T-helper 2 cell treated with Interferon-gamma antibody and Interleukin-4, amounts not matched to agents 5 μg/mL and 100 μg/mL, for 36 hours (primary cell): ENCODE data around the gene PSORS1C1.
A peak's percentile ranks its signal among the peaks of the same experiment; 100 is the strongest.

Experiments used
- DNase-seq: peaks from one replicate; pipeline ENCODE4 v3.0.0; 2021; ENCODE audit warnings: low spot score
- H3K27ac Mint-ChIP-seq: one replicate; pipeline ENCODE4 v1.8.0; 2021; ENCODE audit warnings: mild to moderate bottlenecking, mixed read lengths
- H3K27me3 Mint-ChIP-seq: one replicate; pipeline ENCODE4 v1.8.0; 2021; ENCODE audit warnings: low read depth, mixed read lengths
- H3K36me3 Mint-ChIP-seq: one replicate; pipeline ENCODE4 v1.8.0; 2021; ENCODE audit warnings: low read depth, mixed read lengths
- H3K4me1 Mint-ChIP-seq: one replicate; pipeline ENCODE4 v1.8.0; 2021; ENCODE audit warnings: low read depth, mixed read lengths
- H3K4me3 Mint-ChIP-seq: one replicate; pipeline ENCODE4 v1.8.0; 2022; ENCODE audit warnings: mild to moderate bottlenecking, moderate library complexity, mixed read lengths
- H3K9me3 Mint-ChIP-seq: one replicate; pipeline ENCODE4 v1.8.0; 2021; ENCODE audit warnings: mixed read lengths

The PSORS1C1 gene

DNA sequence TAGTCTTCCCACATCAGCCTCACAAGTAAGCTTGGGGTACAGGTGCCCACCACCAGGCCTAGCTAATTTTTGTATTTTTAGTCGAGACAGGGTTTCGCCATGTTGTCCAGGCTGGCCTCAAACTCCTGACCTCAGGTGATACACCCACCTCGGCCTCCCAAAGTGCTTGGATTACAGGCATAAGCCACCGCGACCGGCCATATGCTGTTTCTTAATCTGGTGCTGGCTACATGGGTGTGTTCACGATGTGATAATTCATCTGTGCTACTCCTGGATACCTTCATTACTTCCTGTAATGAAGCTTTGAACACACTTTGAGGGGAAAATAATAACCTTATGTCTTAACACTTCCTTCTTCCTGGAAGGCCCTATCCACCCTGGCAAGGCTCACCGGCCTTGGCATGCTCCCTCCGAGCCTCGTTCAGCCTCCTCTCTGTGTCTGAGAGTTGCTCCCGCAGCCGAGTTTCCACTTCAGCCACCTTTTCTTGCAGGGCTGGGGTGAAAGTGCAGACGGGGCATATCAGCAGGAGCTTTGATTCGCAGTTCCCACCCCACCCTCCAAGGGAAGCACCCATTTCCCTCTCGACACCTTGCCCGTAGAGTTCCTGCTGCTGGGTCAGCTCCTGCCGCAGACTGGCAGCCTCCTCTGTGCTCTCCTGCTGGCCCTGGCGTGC is 29.8 kb downstream of the PSORS1C1 start:
- Mint-ChIP-seq H3K9me3 (no peaks in the 10 kb centered on the region), H3K27ac (no peak overlapping the region), H3K4me3 (no peak overlapping the region), H3K4me1 (no peaks in the 10 kb centered on the region), H3K36me3 (peaks cover 13% of the 10 kb centered on the region), H3K27me3 (no peaks in the 10 kb centered on the region)
- no peak for DNase-seq

DNA sequence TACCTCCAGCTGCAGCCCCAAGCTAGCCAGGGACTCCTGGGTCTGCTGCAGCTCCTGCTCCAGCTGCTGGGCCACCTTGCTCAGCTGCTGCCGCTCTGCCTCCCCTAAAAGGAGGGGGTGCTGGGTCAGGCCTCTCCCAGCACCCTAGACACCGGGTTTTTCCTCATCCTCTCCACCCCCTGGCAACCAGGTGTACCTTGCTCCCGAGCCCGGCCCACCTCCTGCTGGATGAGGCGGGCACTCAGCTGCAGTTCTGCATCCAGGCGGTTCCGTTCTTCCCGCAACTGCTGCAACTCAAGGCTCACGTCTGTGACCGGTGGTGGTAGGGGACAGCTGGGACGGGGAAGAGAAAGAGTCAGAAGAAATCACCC is 30.4 kb downstream of the PSORS1C1 start:
- Mint-ChIP-seq H3K4me1 (no peaks in the 10 kb centered on the region), H3K36me3 (peaks cover 15% of the 10 kb centered on the region), H3K9me3 (no peaks in the 10 kb centered on the region), H3K27me3 (no peaks in the 10 kb centered on the region), H3K27ac (no peak overlapping the region), H3K4me3 (no peak overlapping the region)
- DNase-seq: no peak

DNA sequence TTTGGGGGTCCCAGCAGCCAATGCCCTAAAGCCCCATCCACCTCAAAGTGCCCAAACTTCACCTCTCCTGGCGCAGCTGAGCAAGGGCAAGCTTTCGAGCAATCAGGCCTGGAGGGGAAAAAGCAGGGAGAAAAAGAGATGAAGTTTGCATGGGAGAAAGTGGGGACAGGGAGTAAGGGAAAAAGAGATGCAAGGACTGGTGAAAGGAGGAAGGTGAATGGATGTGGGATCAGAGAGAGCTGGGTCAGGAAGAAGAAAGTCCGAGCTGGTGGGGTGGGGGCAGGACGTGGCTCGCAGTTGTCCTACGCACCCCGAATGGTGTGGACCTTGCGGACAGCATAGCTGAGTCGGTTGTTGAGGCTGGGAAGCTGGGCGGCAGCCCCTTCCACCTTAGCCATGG is 30.8 kb downstream of the PSORS1C1 start:
- no peak for DNase-seq
- Mint-ChIP-seq H3K4me3 (no peak overlapping the region), H3K9me3 (no peaks in the 10 kb centered on the region), H3K4me1 (no peaks in the 10 kb centered on the region), H3K27ac (no peak overlapping the region), H3K36me3 (peaks cover 15% of the 10 kb centered on the region), H3K27me3 (no peaks in the 10 kb centered on the region)

DNA sequence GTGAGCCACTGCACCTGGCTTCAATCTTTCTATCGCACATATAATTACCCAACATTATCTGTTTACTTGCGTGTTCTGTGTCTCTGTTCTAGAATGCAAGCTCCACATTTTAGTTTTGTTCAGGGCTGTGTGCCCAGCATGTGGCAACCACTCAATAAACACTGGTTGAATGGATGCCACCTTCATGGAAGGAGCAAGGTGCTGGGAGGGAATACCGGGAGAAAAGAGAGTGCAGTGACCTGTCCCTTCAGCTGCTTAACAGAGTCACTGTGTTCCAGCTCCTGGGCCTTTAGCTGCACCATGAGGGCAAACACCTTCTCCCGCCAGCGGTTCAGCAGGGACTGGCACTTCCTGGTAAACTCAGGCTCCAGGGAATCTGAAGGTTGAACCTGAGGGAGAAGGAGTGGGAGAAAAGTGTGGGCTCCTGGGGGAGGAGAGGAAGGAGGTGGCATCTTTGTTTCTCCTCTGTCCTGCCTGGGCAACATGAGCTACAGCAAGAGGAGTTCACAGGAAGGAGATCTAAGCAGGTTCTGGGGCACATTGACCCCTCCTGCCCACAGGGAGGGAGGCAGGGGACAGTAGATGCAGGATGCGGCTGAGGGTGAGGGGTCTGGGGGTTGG is 35.3 kb downstream of the PSORS1C1 start:
- Mint-ChIP-seq H3K4me3 (no peak overlapping the region), H3K9me3 (no peaks in the 10 kb centered on the region), H3K4me1 (peaks cover 1% of the 10 kb centered on the region), H3K27me3 (no peaks in the 10 kb centered on the region), H3K27ac (no peak overlapping the region), H3K36me3 (peaks cover 14% of the 10 kb centered on the region)
- no peak for DNase-seq

DNA sequence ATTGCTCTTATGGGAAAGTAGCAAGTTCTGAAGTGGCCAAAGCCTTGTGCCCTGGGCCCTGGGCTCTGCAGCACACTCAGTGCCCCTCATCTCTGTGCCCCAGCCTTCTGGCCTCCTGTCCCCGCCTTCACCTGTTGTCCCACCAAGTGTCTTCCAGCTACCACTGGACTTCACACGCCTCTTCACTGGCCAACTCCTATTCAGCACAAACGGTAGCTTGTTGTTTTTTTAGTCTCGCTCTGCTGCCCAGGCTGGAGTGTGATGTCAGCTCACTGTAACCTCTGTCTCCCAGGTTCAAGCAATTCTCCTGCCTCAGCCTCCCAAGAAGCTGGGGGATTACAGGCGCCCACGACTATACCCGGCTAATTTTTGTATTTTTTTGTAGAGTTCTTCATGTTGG is 38.2 kb downstream of the PSORS1C1 start:
- H3K36me3 Mint-ChIP-seq: peaks cover 11% of the 10 kb centered on the region
- no peak for DNase-seq
- H3K27me3 Mint-ChIP-seq: no peaks in the 10 kb centered on the region
- peaks cover 11% of the 10 kb centered on the region for H3K4me1 Mint-ChIP-seq
- H3K4me3 Mint-ChIP-seq: no peak overlapping the region
- H3K27ac Mint-ChIP-seq: peak overlapping the region; percentile 41
- H3K9me3 Mint-ChIP-seq: no peaks in the 10 kb centered on the region

DNA sequence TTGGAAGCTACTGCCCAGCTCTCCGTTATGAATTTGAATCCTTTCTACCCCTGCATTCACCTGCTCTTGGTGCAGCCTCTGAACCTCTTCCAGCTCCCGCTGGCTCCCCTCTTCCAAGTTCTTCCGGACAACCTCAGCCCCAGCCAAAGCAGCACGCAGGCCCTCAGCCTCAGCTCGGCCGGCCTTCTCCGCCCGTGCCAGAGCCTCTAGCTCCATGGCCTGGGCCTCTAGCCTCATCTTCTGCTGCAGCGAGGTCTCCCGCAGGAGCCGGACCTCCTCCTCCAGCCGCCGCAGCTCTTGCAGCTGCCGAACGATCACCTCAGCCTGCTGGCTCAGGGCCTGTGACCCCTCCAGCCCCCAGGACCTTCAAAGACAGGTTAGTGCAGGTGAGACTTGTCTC is 39.8 kb downstream of the PSORS1C1 start:
- no peak overlapping the region for H3K27ac Mint-ChIP-seq
- peaks cover 14% of the 10 kb centered on the region for H3K36me3 Mint-ChIP-seq
- no peaks in the 10 kb centered on the region for H3K27me3 Mint-ChIP-seq
- peaks cover 12% of the 10 kb centered on the region for H3K4me1 Mint-ChIP-seq
- H3K4me3 Mint-ChIP-seq: no peak overlapping the region
- H3K9me3 Mint-ChIP-seq: no peaks in the 10 kb centered on the region
- no peak for DNase-seq

DNA sequence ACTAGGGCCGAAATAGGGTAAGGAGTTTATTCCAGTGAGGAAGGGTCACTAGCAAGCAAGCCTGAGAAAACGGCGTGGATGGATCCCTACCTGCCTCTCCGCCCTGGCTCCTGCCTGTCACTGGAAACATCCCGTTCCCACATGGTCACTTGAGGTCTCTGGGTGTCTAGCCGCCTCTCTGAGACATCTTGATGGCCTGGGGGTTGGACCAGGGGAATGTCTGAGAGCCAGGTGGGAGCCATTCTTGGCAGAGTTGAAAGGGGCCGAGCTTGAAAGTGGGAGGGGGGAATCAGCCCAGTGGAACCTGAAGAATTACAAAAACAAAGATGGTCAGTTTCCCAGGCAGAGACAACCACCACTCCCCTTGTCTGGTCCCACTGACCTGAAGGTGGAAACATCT is 42.0 kb downstream of the PSORS1C1 start:
- Mint-ChIP-seq H3K36me3 (peaks cover 31% of the 10 kb centered on the region), H3K27ac (no peak overlapping the region), H3K9me3 (no peaks in the 10 kb centered on the region), H3K4me1 (peaks cover 24% of the 10 kb centered on the region), H3K4me3 (no peak overlapping the region), H3K27me3 (no peaks in the 10 kb centered on the region)
- no peak for DNase-seq

DNA sequence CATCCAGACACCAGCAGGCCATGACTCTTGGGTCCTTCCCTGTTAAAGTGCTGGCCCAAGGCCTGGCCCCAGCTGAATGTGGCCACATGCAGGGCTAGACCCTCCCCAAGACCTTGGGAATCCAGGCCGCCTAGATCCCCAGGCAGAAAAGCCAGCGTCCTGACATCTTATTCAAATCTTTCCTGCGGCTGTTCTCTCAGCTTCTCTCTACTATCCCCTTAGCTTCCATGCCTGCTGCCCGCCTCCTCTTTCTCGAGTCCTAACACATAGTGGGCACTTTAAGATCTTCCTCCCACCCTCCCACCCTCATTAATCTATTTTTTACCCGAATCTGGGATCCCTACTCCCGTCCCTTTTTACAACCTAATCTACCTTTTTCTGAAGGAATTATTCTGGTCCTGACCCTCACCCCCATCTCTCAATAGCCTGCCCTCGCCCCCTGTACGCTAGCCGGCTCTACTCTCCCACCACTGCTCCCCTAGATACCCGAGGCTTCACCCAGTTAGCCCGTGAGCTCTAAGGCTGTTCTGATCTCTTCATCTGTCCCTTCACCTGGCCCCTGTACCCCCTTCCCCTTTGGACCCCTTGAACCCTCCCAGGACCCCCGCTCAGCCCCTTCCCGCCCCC is 43.0 kb downstream of the PSORS1C1 start, which contains the start of gene CCHCR1:
Gene CCHCR1 (minus strand): TSS at position 290 of the 627 bp plus-strand sequence. CDS start 202 bp downstream, at position 88.
- Mint-ChIP-seq H3K4me3 (peak within 1 kb of the TSS; percentile 93), H3K27me3 (no peaks in the 10 kb centered on the region), H3K27ac (peak within 1 kb of the TSS; percentile 79), H3K36me3 (peaks cover 40% of the 10 kb centered on the region), H3K4me1 (peaks cover 28% of the 10 kb centered on the region), H3K9me3 (no peaks in the 10 kb centered on the region)
- no peak for DNase-seq

DNA sequence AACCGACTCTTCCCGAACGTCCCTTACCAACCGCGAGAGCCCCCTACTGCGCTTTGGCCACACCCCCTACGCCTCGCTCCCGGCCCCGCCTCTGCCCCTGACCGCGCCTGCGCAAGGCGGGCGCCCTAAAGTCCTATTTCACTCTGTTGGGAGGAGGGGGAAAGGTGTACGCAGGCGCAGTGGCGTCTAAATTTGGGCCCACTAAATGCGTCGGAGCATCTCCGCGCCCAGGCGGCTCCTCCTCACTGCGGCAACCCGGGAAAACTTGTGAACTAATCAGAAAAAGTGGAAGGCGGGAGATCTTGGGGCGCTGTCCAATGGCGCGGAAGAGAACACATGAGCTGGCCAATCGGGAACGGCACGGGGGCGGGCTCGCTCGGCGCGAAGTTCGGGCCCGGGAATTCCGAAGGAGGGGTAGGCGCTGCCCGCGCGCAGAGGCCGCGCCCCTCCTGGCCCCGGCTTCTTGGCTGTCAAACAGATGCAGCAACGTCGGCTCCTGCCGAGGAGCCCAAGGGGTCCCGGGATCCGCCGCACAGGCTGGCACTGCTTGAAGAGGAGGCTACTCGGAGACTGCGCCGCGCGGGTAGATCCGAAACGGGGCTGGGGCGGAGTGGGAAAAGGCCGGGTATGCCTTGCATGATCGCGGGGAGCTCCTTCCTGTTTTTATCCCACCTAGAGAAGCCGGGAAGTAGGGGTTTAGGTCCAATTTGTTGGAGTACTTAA is 43.7 kb downstream of the PSORS1C1 start, which contains the start of gene TCF19:
Gene TCF19 (plus strand): TSS at position 450 of the 723 bp plus-strand sequence. CDS start 881 bp downstream, outside the sequence.
- Mint-ChIP-seq H3K36me3 (peaks cover 44% of the 10 kb centered on the region), H3K4me3 (peak within 1 kb of the TSS; percentile 93), H3K9me3 (no peaks in the 10 kb centered on the region), H3K4me1 (peaks cover 28% of the 10 kb centered on the region), H3K27ac (peak within 1 kb of the TSS; percentile 79), H3K27me3 (no peaks in the 10 kb centered on the region)
- DNase-seq: peak; percentile 99

DNA sequence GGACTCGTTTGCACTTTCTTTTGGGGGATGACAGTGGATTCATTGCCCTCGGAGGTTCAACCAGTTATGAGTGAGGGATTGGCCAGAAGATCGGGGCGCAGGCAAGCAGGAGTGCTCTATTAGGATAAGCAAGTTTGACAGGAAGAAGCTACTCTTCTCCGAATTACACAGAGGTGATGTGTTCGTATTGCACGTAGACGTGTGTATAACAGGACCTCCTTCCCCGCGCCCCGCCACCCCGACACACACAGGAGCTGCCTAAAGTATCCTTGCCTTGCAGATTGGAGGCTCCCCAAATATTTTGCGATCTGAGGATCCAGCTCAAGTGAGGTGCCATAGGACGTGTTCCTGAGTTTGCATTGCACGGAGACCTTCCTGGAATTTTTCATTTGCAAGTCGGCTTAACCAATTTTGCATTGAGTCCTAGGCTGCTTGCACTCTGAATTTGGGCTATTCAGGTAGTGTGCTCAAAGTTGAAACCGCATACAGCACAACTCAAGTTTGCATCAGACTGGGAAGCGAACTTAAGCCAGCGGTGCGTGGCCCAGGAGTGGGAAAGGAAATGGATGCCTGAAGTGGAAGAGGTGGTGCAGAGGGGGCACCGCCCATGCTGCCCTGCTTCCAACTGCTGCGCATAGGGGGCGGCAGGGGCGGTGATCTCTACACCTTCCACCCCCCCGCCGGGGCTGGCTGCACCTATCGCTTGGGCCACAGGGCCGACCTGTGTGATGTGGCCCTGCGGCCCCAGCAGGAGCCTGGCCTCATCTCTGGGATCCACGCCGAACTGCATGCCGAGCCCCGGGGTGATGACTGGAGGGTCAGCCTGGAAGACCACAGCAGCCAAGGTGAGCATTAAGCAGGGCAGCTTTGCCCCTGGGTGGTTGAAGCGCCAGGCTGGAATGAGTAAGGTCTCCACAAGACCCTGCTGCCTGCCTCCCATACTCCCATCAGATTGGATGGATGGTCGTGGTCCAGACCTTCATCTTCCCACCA is 44.6 kb downstream of the PSORS1C1 start:
- Mint-ChIP-seq H3K4me1 (peaks cover 28% of the 10 kb centered on the region), H3K27ac (peak overlapping the region; percentile 79), H3K9me3 (no peaks in the 10 kb centered on the region), H3K36me3 (peaks cover 47% of the 10 kb centered on the region), H3K4me3 (peak overlapping the region; percentile 93), H3K27me3 (no peaks in the 10 kb centered on the region)
- DNase-seq: peak; percentile 15

DNA sequence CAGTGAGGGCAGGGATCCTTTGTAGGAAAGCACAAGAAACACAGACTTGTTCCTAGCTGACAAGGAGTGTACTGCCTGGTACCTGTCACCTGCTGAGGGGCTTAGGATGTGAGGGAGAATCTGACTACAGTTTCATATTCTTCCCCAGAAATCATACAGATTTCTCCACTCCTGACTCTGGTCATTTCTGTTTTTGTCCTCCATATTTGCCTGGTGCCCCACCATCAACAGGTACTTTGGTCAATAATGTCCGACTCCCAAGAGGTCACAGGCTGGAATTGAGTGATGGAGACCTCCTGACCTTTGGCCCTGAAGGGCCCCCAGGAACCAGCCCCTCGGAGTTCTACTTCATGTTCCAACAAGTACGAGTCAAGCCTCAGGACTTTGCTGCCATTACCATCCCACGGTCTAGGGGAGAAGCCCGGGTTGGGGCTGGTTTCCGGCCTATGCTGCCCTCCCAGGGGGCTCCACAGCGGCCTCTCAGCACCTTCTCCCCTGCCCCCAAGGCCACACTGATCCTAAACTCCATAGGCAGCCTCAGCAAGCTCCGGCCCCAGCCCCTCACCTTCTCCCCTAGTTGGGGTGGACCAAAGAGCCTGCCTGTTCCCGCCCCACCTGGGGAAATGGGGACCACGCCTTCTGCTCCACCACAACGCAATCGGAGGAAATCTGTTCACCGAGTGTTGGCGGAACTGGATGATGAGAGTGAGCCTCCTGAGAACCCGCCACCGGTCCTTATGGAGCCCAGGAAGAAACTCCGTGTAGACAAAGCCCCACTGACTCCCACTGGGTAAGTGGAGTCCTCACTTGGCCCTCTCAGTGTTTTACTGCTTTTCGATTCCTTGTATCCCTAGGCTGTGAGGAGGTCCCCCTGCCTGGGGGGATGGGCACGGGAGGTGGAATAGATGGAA is 46.9 kb downstream of the PSORS1C1 start:
- Mint-ChIP-seq H3K36me3 (peaks cover 43% of the 10 kb centered on the region), H3K27me3 (no peaks in the 10 kb centered on the region), H3K4me3 (peak overlapping the region; percentile 34), H3K27ac (no peak overlapping the region), H3K4me1 (peaks cover 25% of the 10 kb centered on the region), H3K9me3 (no peaks in the 10 kb centered on the region)
- no peak for DNase-seq

DNA sequence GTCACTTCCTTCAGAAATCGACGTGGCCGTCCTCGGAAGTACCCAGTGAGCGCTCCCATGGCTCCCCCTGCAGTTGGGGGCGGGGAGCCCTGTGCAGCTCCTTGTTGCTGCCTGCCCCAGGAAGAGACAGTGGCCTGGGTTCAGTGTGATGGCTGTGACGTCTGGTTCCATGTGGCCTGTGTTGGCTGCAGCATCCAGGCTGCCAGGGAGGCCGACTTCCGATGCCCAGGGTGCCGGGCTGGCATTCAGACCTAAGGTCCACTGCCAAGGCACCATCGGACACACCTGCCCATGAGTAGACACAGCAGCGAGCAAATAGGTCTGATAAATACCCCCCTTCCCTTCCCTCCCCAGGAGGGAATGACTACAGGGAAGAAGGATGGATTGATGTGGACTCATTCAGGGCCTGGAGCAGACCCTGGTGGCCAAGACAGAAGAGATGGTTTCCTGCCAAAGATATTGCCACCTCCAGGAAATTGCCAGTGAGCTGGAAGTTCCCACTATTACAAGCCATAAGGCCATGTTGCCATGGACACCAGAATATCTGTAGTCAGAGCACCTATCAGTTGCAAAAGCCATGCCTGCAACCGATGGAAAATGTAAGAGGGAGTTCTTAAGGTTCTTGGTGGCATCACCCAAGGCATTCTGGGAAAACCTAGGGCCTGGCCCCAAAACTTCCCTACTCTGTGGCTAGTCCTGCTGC is 48.0 kb downstream of the PSORS1C1 start:
- Mint-ChIP-seq H3K27me3 (no peaks in the 10 kb centered on the region), H3K4me3 (no peak overlapping the region), H3K9me3 (no peaks in the 10 kb centered on the region), H3K27ac (no peak overlapping the region), H3K36me3 (peaks cover 43% of the 10 kb centered on the region), H3K4me1 (peaks cover 18% of the 10 kb centered on the region)
- DNase-seq: no peak
